Ovary (tissue), 10 donors: ENCODE measurements around the gene EGFLAM. TPM values are rescaled to one million over a fixed set of nuclear protein-coding genes. Genes with fewer than 3 reads are reported as not detected.
A peak's percentile ranks its signal among the peaks of the same experiment; 100 is the strongest.

Experiments
- DNase-seq, 5 donors: peaks; one replicate each; pipeline ENCODE4 v3.0.0-alpha.2; 2019 to 2020
- H3K27ac ChIP-seq, 2 donors: fragments of 200-600 bp; one replicate each; pipeline versions ENCODE4 v1.5.1 to v1.8.0; 2019 to 2022
- H3K27me3 ChIP-seq: fragments of 200-600 bp; one replicate; pipeline ENCODE4 v1.8.0; 2022
- H3K36me3 ChIP-seq: fragments of 200-600 bp; sonication (generic); one replicate; pipeline ENCODE4 v1.5.1; 2019
- H3K4me1 ChIP-seq: one replicate; pipeline ENCODE4 v1.8.1; 2013; ENCODE audit warnings: mild to moderate bottlenecking, moderate library complexity; ENCODE audit not compliant: insufficient read depth
- H3K4me3 ChIP-seq: fragments of 200-600 bp; sonication (generic); one replicate; pipeline ENCODE4 v1.5.1; 2017
- H3K9me3 ChIP-seq, 2 donors: fragments of 200-600 bp in 1 of 2; sonication (generic) in 1 of 2; one replicate each; pipeline versions ENCODE4 v1.5.1 to v1.8.1; 2013 to 2019; ENCODE audit warnings: mild to moderate bottlenecking in 1 of 2, moderate library complexity in 1 of 2
- CTCF ChIP-seq, 3 donors: fragments of 450-650 bp in 2 of 3; fragments of 200-600 bp in 1 of 3; IDR thresholded peaks; one replicate each; pipeline versions ENCODE4 v1.5.1 to v1.8.0; 2016 to 2022; ENCODE audit warnings: antibody characterized with exemption in 3 of 3, mild to moderate bottlenecking in 1 of 3
- EP300 ChIP-seq: sonication (generic); formaldehyde crosslinking; IDR thresholded peaks from one replicate; pipeline ENCODE4 v1.6.1; 2017; ENCODE audit warnings: antibody characterized with exemption
- POLR2A ChIP-seq: fragments of 450-650 bp; IDR thresholded peaks from one replicate; pipeline ENCODE4 v1.6.1; 2017; ENCODE audit warnings: antibody characterized with exemption, mild to moderate bottlenecking, moderate library complexity
- WGBS, 3 donors: extraction: QIAGEN DNeasy Blood & Tissue Kit in 1 of 3; methylation state at CpG; one replicate each; pipeline versions ENCODE4 v1.1.5 to v1.1.7; 2013 to 2017; 5-methylcytosine and 5-hydroxymethylcytosine counted together
- intact Hi-C, 4 donors: fragments of 100-400 bp; cut with DNase I; formaldehyde crosslinking; loops; one replicate each; pipeline versions ENCODE4 v1.11.0 to v1.15.1; 2022 to 2023
- long read RNA-seq, 3 donors: library from polyadenylated mRNA in 2 of 3; unstranded in 2 of 3; transcript quantifications; one replicate each; pipeline ENCODE4 v2.0.0 and lab custom pipeline, GENCODE V29; 2021 to 2026
- polyA plus RNA-seq, 2 donors: library from polyadenylated mRNA; stranded (reverse); fragments of 200-250 nt in 1 of 2; fragments of 350-450 nt in 1 of 2; fragmentation: Illumina TruSeq in 1 of 2; extraction: RNeasy Lipid Tissue Mini Kit (QIAGEN cat#74804) in 1 of 2; gene quantifications; one replicate each; pipeline ENCODE4 v1.2.3, GENCODE V29; 2013 to 2014
- total RNA-seq, 7 donors: library from RNA; depleted of rRNA in 2 of 7; stranded (reverse); fragments of >200 nt in 2 of 7; fragmentation: NEBNext Ultra II Directional in 3 of 7; extraction: Animal tissue kit (Norgen Biotek cat#: 25700) in 3 of 7; gene quantifications; one replicate each; pipeline versions ENCODE4 v1.1.0 to v1.2.4, GENCODE V29; 2016 to 2023
- donor health status: DM: no; HTN: no; CAD: no; lungs with moderate emphysema.
- donor health status: DM: no; HTN: no; CAD: no.
- donor health status: Bipolar disorder and iron deficiency.
- donor health status: DM: yes; HTN: yes; CAD: no.
- donor health status: DM: no; HTN: no; CAD: no.
- donor health status: DM: yes; HTN: yes; CAD: no.

The EGFLAM gene
- total RNA-seq (10 to 100 TPM in 5 of 7 donors, 1 to 10 TPM in 2; 6.1 to 37.8 (median 17.1) TPM), polyA plus RNA-seq (10 to 100 TPM in 1 of 2 donors, 1 to 10 TPM in 1; 9.0 to 37.5 TPM)
- long read RNA-seq, donor 1, full-length matches to known transcripts = 41 of 60 reads
- long read RNA-seq, donor 1, partial matches to known transcripts = 10 of 60 reads
- long read RNA-seq, donor 1, other reads (novel, unspliced or antisense) = 9 of 60 reads
- long read RNA-seq, donor 2, full-length matches to known transcripts = 5 of 5 reads
- long read RNA-seq, donor 2, partial matches to known transcripts = 0 of 5 reads
- long read RNA-seq, donor 2, other reads (novel, unspliced or antisense) = 0 of 5 reads
- long read RNA-seq, donor 3, full-length matches to known transcripts = 14 of 20 reads
- long read RNA-seq, donor 3, partial matches to known transcripts = 4 of 20 reads
- long read RNA-seq, donor 3, other reads (novel, unspliced or antisense) = 2 of 20 reads

- DNase-seq = peak; percentile 56 to 72 (median 66)
- intact Hi-C loops = loop anchor here in 1 of 4 donors (10.0 kb wide), 1 partner anchor 116 kb away; no protein-coding TSS in a partner anchor
- no peaks in the 10 kb centered on the region for H3K27me3 ChIP-seq
Observed at GRCh38 chr5:38258319-38259061, at the start of gene EGFLAM. EGFLAM (plus strand) TSS chr5:38258559; CDS start chr5:38258755, 196 bp downstream.

GRCh38 chr5:38208782-38209378 lies 49.5 kb upstream of the EGFLAM start:
- Histone ChIP-seq H3K4me1 (no peaks in the 10 kb centered on the region), H3K27ac (no peak overlapping the region), H3K36me3 (no peaks in the 10 kb centered on the region), H3K4me3 (no peak overlapping the region), H3K27me3 (no peaks in the 10 kb centered on the region), H3K9me3 (no peaks in the 10 kb centered on the region)
- DNase-seq = peak; percentile 27 to 54 (median 41)
- intact Hi-C loops = loop anchor here in 1 of 4 donors (10.0 kb wide), 1 partner anchor 606 kb away; no protein-coding TSS in a partner anchor
- TF ChIP-seq EP300 = no peak
- TF ChIP-seq CTCF (IDR thresholded peaks at IDR 0.05) = peak in 2 of 3 donors; percentile 34 to 49
- 5 to 13% (median 8%) methylated on average over 1 of the region's 1 CpG for WGBS, 3 donors

More at GRCh38 chr5:38258319-38259061, at the start of gene EGFLAM:
- no peaks in the 10 kb centered on the region for H3K4me1 ChIP-seq
- H3K4me3 ChIP-seq = peak within 1 kb of the TSS; percentile 55
- no peaks in the 10 kb centered on the region for H3K36me3 ChIP-seq
- 0 to 1% (median 1%) methylated on average over 60 to 73 of the region's 73 CpGs for WGBS, 3 donors
- H3K9me3 ChIP-seq = no peaks in the 10 kb centered on the region
- H3K27ac ChIP-seq = peak within 1 kb of the TSS; percentile 47 to 68
- TF ChIP-seq CTCF (IDR thresholded peaks at IDR 0.05) = peak in 2 of 3 donors; percentile 12 to 19
- no peak for TF ChIP-seq POLR2A
- no peak for TF ChIP-seq EP300

- TF ChIP-seq CTCF (IDR thresholded peaks at IDR 0.05) (no peak), POLR2A (no peak), EP300 (no peak)
- Histone ChIP-seq H3K4me3 (no peak overlapping the region), H3K27ac (no peak overlapping the region), H3K9me3 (no peaks in the 10 kb centered on the region), H3K4me1 (no peaks in the 10 kb centered on the region), H3K36me3 (no peaks in the 10 kb centered on the region), H3K27me3 (no peaks in the 10 kb centered on the region)
- intact Hi-C loops = no loop called here
- no peak for DNase-seq
- WGBS, 3 donors = 67 to 77% (median 75%) methylated on average over 8 of the region's 8 CpGs
Observed at GRCh38 chr5:38210676-38211353, 47.5 kb upstream of the EGFLAM start.

GRCh38 chr5:38211354-38211710 lies 47.0 kb upstream of the EGFLAM start:
- intact Hi-C loops = no loop called here
- H3K4me3 ChIP-seq = no peak overlapping the region
- DNase-seq = no peak
- TF ChIP-seq EP300 (no peak), POLR2A (no peak), CTCF (IDR thresholded peaks at IDR 0.05) (no peak)
- no peak overlapping the region for H3K27ac ChIP-seq
- no peaks in the 10 kb centered on the region for H3K9me3 ChIP-seq
- no peaks in the 10 kb centered on the region for H3K27me3 ChIP-seq
- no peaks in the 10 kb centered on the region for H3K36me3 ChIP-seq
- H3K4me1 ChIP-seq = no peaks in the 10 kb centered on the region
- 6 to 23% (median 12%) methylated on average over 6 of the region's 6 CpGs for WGBS, 3 donors
